ENCODE results near the gene SSBP4.

Gene SSBP4

DNA sequence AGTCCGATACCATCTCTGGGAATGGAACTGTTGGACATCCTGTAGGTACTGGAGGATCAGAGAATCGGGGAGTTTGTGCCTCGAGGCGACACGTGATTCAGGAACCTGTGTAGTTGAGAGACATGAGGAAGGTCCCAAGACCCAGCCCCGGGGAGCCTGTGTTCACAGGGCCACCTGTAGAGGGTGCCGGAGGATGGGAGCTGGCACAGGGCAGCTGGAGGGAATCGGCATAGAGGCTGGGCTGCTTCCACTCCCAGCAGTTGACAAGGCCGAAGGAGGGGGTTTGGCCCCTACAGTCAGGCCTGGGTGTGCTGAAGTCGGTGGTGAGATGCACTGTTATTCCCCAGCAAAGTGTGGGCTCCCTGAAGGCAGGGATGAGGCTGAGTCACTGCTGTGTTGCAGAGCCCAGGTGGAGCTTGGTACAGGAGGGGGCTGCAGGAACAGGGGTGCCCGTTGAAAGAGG is 21.2 kb downstream of the SSBP4 start:
- DNase-seq (ENCODE audit: low read depth, low spot score) = no peak
- no peak overlapping the region for H3K4me3 ChIP-seq (ENCODE audit: low read depth, low read length)
- ChIA-PET CTCF (interaction anchor here (0.8 to 2.8 kb wide), 4 partner anchors 10 to 90 kb away, joined by 3 to 27 read pairs (median 4); no protein-coding TSS in a partner anchor), POLR2A (no interaction called here)
- TF ChIP-seq, protein P1, sequence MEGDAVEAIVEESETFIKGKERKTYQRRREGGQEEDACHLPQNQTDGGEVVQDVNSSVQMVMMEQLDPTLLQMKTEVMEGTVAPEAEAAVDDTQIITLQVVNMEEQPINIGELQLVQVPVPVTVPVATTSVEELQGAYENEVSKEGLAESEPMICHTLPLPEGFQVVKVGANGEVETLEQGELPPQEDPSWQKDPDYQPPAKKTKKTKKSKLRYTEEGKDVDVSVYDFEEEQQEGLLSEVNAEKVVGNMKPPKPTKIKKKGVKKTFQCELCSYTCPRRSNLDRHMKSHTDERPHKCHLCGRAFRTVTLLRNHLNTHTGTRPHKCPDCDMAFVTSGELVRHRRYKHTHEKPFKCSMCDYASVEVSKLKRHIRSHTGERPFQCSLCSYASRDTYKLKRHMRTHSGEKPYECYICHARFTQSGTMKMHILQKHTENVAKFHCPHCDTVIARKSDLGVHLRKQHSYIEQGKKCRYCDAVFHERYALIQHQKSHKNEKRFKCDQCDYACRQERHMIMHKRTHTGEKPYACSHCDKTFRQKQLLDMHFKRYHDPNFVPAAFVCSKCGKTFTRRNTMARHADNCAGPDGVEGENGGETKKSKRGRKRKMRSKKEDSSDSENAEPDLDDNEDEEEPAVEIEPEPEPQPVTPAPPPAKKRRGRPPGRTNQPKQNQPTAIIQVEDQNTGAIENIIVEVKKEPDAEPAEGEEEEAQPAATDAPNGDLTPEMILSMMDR (IDR thresholded peaks at IDR 0.05; ENCODE audit: insufficient read depth, low read length, missing control alignments) = peak; percentile 9

DNA sequence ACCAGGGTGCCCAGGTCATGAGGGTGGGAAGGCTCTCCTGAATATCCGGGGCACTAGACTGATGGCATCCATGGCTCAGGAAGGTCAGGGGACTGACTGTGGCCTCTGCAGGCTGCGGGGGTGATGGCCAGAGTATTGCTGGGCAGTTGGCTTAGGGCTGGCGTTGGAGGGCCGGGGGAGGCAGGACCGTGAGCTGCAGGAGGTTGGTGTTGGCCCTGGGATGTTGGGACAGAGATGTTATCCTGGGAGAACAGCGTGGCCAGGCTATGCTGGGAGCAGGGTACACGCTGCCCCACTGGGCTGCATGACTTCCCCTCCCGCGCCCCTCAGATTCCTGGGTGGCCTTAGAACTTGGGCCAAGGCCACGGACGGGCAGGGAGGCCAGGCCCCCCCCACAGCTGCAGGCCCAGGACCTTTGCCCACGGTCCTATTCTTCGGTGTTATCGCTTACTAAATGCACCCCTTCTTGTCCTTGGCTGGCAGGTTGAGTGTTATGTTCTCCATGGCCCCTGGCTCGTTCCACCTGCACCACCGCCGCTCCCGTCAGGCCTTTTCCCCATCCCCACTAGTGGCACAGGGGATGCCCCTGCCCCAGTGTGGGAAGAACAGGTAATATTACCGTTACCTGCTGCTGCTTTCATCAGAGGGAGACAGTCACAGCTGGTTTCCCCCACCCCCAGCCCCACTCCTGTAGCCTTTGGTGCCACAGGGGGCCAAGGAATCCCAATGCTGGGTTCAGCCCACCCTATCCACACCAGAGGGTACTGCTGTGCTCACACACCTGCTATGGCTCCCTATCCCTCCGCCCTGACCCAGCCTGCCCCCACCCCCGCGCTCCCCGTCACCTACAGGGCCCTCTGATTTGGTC is 22.0 kb downstream of the SSBP4 start:
- no peak overlapping the region for H3K4me3 ChIP-seq (ENCODE audit: low read depth, low read length)
- DNase-seq (ENCODE audit: low read depth, low spot score) = no peak
- ChIA-PET CTCF (interaction anchor here (0.8 to 2.8 kb wide), 4 partner anchors 10 to 91 kb away, joined by 3 to 27 read pairs (median 4); no protein-coding TSS in a partner anchor), POLR2A (no interaction called here)
- TF ChIP-seq, protein P1 (IDR thresholded peaks at IDR 0.05; ENCODE audit: insufficient read depth, low read length, missing control alignments) = no peak

DNA sequence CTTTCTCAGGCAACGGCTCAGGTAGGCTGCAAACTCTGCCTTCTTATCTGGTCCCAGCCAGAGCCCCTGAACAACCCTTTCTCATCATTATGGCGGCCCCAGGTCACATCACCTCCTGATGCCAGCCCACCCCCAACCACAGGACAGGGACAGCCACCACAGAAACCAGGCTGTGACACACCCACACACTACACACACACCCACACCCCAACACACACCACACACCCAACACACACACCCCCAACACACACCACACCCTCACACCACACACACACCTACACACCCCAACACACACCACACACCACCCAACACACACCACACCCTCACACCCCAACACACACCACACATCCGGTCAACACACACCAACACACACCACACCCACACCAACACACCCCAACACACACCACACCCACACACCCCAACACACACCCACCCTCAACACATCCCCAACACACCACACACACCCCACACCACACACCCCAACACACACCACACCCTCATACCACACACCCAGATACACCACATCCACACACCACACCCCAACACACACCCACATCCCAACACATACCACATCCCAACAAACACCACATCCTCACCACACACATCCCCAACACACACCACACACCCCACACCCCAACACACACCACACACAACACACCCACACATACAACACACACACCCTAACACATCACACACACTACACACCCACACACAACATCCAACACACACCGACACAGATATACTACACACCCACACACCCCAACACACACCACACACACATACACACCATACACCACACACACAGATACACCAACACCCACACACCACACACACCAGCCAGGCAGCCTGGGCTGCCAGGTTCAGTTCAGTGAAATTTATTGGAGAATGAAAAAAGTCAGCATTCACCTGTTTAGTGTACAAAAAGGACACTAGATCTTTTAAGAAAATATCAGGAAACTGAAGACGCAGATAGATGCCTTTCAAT is 22.9 kb downstream of the SSBP4 start:
- ChIA-PET POLR2A (no interaction called here), CTCF (interaction anchor here (1.3 to 1.8 kb wide), 4 partner anchors 9 to 405 kb away, joined by 5 to 14 read pairs (median 8); no protein-coding TSS in a partner anchor)

DNA sequence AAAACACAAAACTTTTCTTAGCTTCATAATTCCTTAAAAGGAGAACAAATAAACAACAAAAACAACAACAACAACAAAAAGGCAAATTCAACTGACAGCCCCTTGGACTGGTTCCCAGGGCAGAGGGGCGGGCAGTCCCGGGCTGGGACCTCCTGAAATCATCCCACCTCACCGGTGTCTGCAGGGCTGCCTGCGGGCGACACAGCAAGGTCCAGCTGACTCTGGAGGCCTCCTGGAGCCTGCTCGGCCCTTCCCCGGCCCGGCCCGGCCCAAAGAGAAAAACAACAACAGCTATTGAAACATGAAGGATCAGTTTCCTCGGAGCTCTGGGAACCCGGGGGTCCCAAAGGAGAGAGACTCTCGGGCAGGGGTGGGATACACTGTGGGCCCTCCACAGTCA is 23.7 kb downstream of the SSBP4 start:
- POLR2A ChIA-PET = no interaction called here
- CTCF ChIA-PET = interaction anchor here (1.3 to 1.8 kb wide), 4 partner anchors 8 to 404 kb away, joined by 5 to 14 read pairs (median 8); no protein-coding TSS in a partner anchor

More for the DNA sequence above, 22.9 kb downstream of the SSBP4 start:
- no peak for DNase-seq (ENCODE audit: low read depth, low spot score)
- H3K4me3 ChIP-seq (ENCODE audit: low read depth, low read length) = no peak overlapping the region
- TF ChIP-seq, protein P1 (IDR thresholded peaks at IDR 0.05; ENCODE audit: insufficient read depth, low read length, missing control alignments) = no peak

DNA sequence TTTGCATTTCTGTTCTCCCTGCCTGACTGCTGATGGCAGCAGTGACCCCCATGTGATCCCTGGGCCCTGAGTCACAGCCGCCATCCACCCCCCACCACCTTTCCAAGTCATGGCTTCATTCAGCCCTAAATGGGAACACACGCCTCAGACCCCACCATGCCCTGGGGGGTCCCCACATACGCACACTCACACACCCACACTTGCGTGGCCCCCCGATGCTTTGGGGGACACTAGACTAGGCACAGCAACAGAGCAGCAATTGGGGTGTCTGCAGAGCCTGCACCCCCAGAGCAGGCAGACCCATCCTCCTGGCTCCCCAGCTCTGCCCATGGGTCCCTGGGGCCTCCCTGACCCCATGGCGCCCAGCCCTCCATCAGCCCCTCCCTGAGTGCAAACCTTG is 24.2 kb downstream of the SSBP4 start:
- TF ChIP-seq, protein P1 (IDR thresholded peaks at IDR 0.05; ENCODE audit: insufficient read depth, low read length, missing control alignments) = no peak
- ChIA-PET CTCF (interaction anchor here (1.3 to 1.8 kb wide), 4 partner anchors 8 to 404 kb away, joined by 5 to 14 read pairs (median 8); no protein-coding TSS in a partner anchor), POLR2A (no interaction called here)
- DNase-seq (ENCODE audit: low read depth, low spot score) = no peak
- H3K4me3 ChIP-seq (ENCODE audit: low read depth, low read length) = no peak overlapping the region

More for the DNA sequence above, 23.7 kb downstream of the SSBP4 start:
- no peak overlapping the region for H3K4me3 ChIP-seq (ENCODE audit: low read depth, low read length)
- no peak for DNase-seq (ENCODE audit: low read depth, low spot score)
- TF ChIP-seq, protein P1 (IDR thresholded peaks at IDR 0.05; ENCODE audit: insufficient read depth, low read length, missing control alignments) = no peak

Measured in AG04449 (cell line).